GM18909 (cell line): ENCODE measurements around the gene CAMKV.
A peak's percentile ranks its signal among the peaks of the same experiment; 100 is the strongest.
"Not testable (repeated sequence)": the region's sequence is repeated elsewhere in the genome, so short reads cannot be mapped to it uniquely, and the experiment has no call there.

ENCODE experiments used
- ATAC-seq: cut with Tn5 transposase; IDR thresholded peaks from one replicate; pipeline ENCODE4 v1.9.1; 2021; ENCODE audit warnings: mild to moderate bottlenecking; ENCODE audit not compliant: unreplicated experiment, poor library complexity

Gene CAMKV, protein sequence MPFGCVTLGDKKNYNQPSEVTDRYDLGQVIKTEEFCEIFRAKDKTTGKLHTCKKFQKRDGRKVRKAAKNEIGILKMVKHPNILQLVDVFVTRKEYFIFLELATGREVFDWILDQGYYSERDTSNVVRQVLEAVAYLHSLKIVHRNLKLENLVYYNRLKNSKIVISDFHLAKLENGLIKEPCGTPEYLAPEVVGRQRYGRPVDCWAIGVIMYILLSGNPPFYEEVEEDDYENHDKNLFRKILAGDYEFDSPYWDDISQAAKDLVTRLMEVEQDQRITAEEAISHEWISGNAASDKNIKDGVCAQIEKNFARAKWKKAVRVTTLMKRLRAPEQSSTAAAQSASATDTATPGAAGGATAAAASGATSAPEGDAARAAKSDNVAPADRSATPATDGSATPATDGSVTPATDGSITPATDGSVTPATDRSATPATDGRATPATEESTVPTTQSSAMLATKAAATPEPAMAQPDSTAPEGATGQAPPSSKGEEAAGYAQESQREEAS

GRCh38 chr3:49869525-49870126 lies at the start of gene CAMKV:
TSS of gene CAMKV (minus strand) at chr3:49869906. CDS start at chr3:49862388, 7,518 bp downstream.
- ATAC-seq: no peak

- not testable (repeated sequence) for ATAC-seq
These were observed 48.3 kb upstream of the CAMKV start for GRCh38 chr3:49917806-49918590.

GRCh38 chr3:49916686-49917085 lies 47.0 kb upstream of the CAMKV start:
- ATAC-seq: no peak

- ATAC-seq: no peak
These were observed 45.2 kb upstream of the CAMKV start for GRCh38 chr3:49914906-49915305.

DNA sequence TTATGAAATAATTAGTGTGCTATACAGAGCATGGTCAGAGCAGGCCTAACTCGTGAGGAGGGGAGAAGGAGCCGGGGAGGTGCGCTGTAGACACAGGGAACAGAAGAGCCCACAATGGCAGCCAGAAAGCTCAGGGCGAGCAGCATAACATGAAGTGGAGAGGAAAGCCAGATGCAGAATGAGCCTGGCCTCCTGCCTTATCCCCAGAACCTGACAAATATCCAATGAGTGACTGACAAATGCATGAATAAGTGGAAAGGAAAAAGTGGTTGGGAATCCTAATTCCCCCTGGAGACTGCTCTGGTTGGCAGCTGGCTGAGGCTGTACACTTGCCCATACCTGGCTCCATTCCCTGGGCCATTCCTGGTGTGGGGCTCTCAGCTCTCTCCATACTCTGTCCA lies 43.2 kb upstream of the CAMKV start:
- ATAC-seq: no peak

DNA sequence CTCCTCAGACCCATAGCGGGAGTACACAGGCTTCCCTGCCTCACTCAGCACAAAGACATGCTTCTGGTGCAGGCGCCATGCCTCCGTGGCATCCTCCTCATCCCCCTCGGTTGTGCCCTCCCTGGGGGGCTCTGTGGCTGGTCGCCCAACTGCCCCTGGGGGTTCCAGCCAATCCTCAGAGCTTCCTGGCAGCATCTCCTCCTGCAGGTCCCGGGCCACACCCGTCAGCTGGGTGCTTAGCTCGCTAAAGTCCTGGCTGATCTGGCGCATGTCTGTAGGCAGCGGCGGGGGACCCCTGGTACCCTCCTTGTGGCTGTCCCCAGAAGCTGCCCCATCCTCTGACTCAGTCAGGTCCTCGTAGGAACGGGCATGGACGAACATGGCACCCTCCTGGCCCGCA lies 41.9 kb upstream of the CAMKV start:
- no peak for ATAC-seq

DNA sequence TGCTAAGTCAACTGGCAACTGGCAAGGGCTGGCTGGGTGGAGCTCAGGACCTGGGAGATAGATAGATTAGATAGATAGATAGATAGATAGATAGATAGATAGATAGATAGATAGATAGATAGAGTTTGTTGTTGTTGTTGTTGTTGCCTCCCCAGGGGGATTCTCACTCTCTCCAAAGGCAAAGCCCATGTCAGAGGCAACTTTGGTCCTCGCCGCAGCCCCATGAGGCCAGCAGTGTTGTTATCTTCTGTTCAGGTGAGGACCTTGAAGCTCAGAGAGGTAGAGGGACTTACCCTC lies 41.4 kb upstream of the CAMKV start:
- ATAC-seq: no peak

DNA sequence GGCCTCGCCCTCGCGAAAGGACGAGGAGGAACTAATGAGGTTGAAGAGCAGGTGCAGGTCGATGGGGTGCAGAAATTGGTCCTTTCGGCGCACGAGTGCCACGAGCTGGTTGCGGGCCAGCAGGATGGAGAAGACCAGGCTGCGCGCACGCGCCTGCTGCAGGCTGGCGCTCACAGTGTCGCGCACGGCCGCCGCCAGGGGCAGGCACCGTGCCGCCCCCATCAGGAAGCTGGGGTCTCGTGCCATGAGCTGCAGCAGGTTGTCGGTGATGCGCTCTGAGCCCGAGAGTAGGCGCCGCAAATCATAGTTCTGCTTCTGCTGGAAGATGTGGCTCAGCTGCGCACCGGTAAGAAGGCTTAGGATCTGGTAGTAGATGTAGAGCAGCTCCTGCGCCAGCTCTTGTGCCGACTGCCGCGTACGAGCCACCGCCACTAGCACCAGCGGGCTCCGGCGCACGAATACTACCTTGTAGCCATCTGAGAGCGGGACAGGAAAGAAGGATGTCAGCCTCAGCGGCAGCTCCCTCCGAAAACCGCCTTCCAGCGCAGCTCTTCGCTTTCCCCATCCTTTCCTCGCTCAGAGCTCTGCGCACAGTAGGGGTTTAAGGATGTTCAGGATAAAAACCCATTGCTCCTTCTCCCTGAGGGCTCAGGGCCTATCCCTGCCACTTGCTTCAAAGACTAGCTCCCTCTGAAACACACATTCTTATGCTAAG lies 40.9 kb upstream of the CAMKV start:
- no peak for ATAC-seq

- no peak for ATAC-seq
These were observed 38.9 kb upstream of the CAMKV start for GRCh38 chr3:49908373-49909199.

DNA sequence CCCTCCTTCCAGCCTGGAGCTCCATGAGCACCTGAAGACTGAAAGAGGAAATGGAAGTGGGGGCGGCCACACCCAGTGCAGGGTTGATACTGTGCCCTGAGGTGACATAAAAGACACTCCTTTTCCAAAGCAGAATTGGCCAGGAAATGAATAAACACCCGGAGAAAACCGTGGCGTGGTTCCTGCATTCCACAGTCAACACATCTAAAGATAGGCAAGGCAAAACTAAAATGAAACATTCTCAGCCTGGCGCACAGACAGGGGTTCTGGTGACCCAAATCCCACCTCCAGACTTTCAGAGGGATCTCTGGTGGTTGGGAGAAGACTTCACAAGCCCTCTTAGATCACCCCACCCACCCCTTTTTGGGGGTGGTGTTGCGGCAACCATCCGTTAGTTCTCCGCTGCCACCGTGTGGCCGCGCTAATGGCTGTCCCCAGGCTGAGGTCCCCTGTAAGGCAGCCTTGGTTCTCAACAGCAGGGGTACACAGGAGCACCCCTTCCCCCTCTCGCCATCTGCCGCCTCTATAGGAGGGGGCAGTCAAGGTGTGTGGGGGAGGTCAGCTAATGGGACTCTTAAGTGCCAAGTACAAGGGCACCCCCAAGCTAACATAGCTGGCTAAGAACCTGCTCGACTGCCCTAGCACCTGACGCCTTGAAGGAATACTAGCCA lies 36.5 kb upstream of the CAMKV start:
- no peak for ATAC-seq

GRCh38 chr3:49904448-49904847 lies 34.7 kb upstream of the CAMKV start:
- not testable (repeated sequence) for ATAC-seq

- peak; percentile 75 for ATAC-seq
These were observed 34.0 kb upstream of the CAMKV start, which contains the start of gene MST1R for GRCh38 chr3:49903451-49904424. TSS of gene MST1R (minus strand) at chr3:49903873. CDS start at chr3:49903609, 264 bp downstream.

DNA sequence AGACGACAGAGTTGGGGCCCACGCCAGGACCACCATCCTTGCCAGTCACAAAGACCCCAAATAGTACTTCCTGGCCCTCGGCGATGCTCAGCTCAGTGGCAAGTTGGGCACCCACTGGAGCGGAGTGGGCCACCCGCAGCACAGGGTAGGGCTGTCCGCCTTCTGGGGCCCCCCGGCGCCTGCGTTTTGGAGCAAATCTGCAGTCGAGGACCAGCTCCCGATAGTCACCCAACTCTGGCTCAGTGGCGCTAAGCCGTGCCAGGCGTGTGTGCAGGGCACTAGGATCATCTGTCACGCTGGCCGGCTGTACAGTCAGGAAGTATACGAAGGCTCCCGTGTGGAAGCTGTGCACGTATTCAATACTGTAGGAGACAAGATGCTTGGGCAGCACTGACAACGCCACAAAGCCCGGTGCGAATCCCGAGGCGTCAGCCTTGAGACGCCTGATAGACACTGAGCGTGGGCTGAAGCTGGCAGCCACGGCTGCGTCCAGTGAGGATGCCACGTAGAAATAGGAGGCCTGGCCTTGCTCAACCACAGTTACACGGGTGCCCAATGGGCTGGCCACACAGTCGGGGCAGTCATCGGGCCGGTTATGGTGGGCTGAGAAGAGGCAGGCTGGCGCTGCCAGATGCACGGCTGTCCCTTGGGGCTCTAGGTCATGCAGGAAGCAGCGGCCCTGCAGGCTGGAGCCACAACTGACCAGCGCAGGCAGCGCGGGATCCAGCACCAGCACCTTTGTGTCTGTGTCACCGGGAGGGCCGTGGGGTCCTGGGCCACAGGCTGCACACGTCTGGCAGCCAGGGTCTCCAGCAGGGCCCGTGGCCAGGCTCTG lies 33.0 kb upstream of the CAMKV start:
- no peak for ATAC-seq

- ATAC-seq: no peak
These were observed 31.9 kb upstream of the CAMKV start for GRCh38 chr3:49901366-49902339.

DNA sequence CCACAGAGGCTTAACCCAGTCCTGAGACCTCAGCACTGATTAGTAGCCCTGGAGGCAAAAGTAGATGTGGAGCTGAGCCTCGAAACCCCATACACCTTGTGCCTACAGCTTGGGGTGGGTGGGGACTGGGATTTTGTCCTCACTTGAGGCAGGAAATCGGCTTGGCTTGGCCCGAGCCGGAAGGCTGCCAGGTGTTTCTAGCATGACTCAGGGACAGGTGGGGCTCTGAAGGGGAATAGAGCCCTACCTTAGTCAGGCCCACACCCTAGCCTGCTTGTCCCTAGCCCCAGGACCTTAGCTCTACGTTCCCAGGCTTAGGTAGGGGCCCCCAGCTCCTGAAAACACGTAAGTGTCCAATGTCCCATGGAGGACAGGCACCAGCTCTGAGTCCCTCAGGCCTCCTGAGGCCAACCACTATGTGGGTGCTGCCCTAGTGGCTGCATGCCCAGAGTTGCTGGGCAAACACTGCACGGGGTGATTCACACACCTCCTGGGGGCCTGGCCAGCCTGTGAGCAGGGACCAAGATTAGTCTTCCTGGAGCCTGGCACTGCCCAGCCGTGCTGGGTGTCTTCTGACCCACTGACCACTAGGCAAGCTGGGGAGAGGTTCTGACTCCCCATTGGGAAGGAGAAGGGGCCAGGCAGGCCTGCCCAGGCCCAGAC lies 30.9 kb upstream of the CAMKV start:
- ATAC-seq: no peak
